Airway epithelial cell (primary cell): ENCODE results near the gene CASP10. TPM values are rescaled to one million over a fixed set of nuclear protein-coding genes. Genes with fewer than 3 reads are reported as not detected.

Source experiments
- total RNA-seq: library from RNA; depleted of rRNA; stranded (reverse); fragments of >200 nt; gene quantifications from 2 replicates; pipeline ENCODE4 v1.2.3, GENCODE V29; 2015

CASP10 gene, protein sequence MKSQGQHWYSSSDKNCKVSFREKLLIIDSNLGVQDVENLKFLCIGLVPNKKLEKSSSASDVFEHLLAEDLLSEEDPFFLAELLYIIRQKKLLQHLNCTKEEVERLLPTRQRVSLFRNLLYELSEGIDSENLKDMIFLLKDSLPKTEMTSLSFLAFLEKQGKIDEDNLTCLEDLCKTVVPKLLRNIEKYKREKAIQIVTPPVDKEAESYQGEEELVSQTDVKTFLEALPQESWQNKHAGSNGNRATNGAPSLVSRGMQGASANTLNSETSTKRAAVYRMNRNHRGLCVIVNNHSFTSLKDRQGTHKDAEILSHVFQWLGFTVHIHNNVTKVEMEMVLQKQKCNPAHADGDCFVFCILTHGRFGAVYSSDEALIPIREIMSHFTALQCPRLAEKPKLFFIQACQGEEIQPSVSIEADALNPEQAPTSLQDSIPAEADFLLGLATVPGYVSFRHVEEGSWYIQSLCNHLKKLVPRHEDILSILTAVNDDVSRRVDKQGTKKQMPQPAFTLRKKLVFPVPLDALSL
- total RNA-seq = 3.8 and 5.6 TPM in 2 replicates

GRCh38 chr2:201182650-201183364, at the start of gene CASP10:
CASP10 (plus strand) TSS chr2:201183141; CDS start chr2:201185778, 2,637 bp downstream.

GRCh38 chr2:201260302-201260800, 77.4 kb downstream of the CASP10 start, which contains the start of gene CASP8:
CASP8 (plus strand) TSS chr2:201260536; CDS start chr2:201266487, 5,951 bp downstream.

Other genes with a start within 250 kb of the CASP10 start
- gene ORC2, start 219.5 kb upstream of the CASP10 start, total RNA-seq = 9.2 and 17.6 TPM in 2 replicates
- gene HYCC2, start 111.5 kb upstream of the CASP10 start, total RNA-seq = 5.4 and 5.9 TPM in 2 replicates
- 99.2 and 150 TPM in 2 replicates for gene NDUFB3, start 111.1 kb upstream of the CASP10 start, total RNA-seq
- gene CFLAR, start 67.0 kb upstream of the CASP10 start, total RNA-seq = 45.9 and 72.6 TPM in 2 replicates
- gene CASP8, start 77.4 kb downstream of the CASP10 start, total RNA-seq = 7.5 and 9.2 TPM in 2 replicates
- not detected in 2 replicates for gene FLACC1, start 174.2 kb downstream of the CASP10 start, total RNA-seq